Activated naive CD8-positive, alpha-beta T cell treated with anti-CD3 and anti-CD28 coated beads for 36 hours (primary cell): ENCODE data around the gene RARB. TPM values are rescaled to one million over a fixed set of nuclear protein-coding genes. Genes with fewer than 3 reads are reported as not detected.
A peak's percentile ranks its signal among the peaks of the same experiment; 100 is the strongest.

Experiments
- DNase-seq: peaks from one replicate; pipeline ENCODE4 v3.0.0; 2021
- H3K27ac Mint-ChIP-seq: one replicate; pipeline ENCODE4 v1.8.0; 2022; ENCODE audit warnings: mild to moderate bottlenecking, moderate library complexity, mixed read lengths
- H3K27me3 Mint-ChIP-seq: one replicate; pipeline ENCODE4 v1.8.0; 2022; ENCODE audit warnings: mild to moderate bottlenecking, mixed read lengths
- H3K36me3 Mint-ChIP-seq: one replicate; pipeline ENCODE4 v1.8.0; 2021; ENCODE audit warnings: mild to moderate bottlenecking, mixed read lengths
- H3K4me1 Mint-ChIP-seq: one replicate; pipeline ENCODE4 v1.8.0; 2021; ENCODE audit warnings: mixed read lengths
- H3K4me3 Mint-ChIP-seq: one replicate; pipeline ENCODE4 v1.8.0; 2022; ENCODE audit warnings: mild to moderate bottlenecking, moderate library complexity, mixed read lengths
- H3K9me3 Mint-ChIP-seq: one replicate; pipeline ENCODE4 v1.8.0; 2022; ENCODE audit warnings: mixed read lengths
- total RNA-seq, 2 experiments: library from RNA; stranded (reverse); gene quantifications; one replicate each; pipeline ENCODE4 v1.2.3, GENCODE V29; 2021

RARB gene
- total RNA-seq, 2 experiments from 2014 or later, result not detected

- no peak overlapping the region for H3K4me3 Mint-ChIP-seq
- no peaks in the 10 kb centered on the region for H3K36me3 Mint-ChIP-seq
- H3K27ac Mint-ChIP-seq, result no peak overlapping the region
- no peaks in the 10 kb centered on the region for H3K4me1 Mint-ChIP-seq
- no peaks in the 10 kb centered on the region for H3K27me3 Mint-ChIP-seq
- H3K9me3 Mint-ChIP-seq, result no peaks in the 10 kb centered on the region
- DNase-seq, result no peak
Observed at GRCh38 chr3:25584011-25584789, 156.1 kb downstream of the RARB start.

- Mint-ChIP-seq H3K9me3 (no peaks in the 10 kb centered on the region), H3K27me3 (no peaks in the 10 kb centered on the region), H3K4me3 (no peak overlapping the region), H3K4me1 (no peaks in the 10 kb centered on the region), H3K27ac (no peak overlapping the region), H3K36me3 (no peaks in the 10 kb centered on the region)
- DNase-seq, result no peak
Observed at GRCh38 chr3:25585361-25586166, 157.5 kb downstream of the RARB start.

GRCh38 chr3:25586167-25586505, 158.1 kb downstream of the RARB start:
- Mint-ChIP-seq H3K36me3 (no peaks in the 10 kb centered on the region), H3K27ac (no peak overlapping the region), H3K4me1 (no peaks in the 10 kb centered on the region), H3K4me3 (no peak overlapping the region), H3K9me3 (no peaks in the 10 kb centered on the region), H3K27me3 (no peaks in the 10 kb centered on the region)
- DNase-seq, result no peak

- Mint-ChIP-seq H3K9me3 (no peaks in the 10 kb centered on the region), H3K4me3 (no peak overlapping the region), H3K27ac (no peak overlapping the region), H3K4me1 (no peaks in the 10 kb centered on the region), H3K36me3 (no peaks in the 10 kb centered on the region), H3K27me3 (no peaks in the 10 kb centered on the region)
- no peak for DNase-seq
Observed at GRCh38 chr3:25586553-25586952, 158.5 kb downstream of the RARB start.

- no peaks in the 10 kb centered on the region for H3K4me1 Mint-ChIP-seq
- H3K27me3 Mint-ChIP-seq, result no peaks in the 10 kb centered on the region
- H3K9me3 Mint-ChIP-seq, result no peaks in the 10 kb centered on the region
- no peak overlapping the region for H3K4me3 Mint-ChIP-seq
- no peaks in the 10 kb centered on the region for H3K36me3 Mint-ChIP-seq
- no peak overlapping the region for H3K27ac Mint-ChIP-seq
- DNase-seq, result no peak
Observed at GRCh38 chr3:25587094-25587493, 159.0 kb downstream of the RARB start.

- Mint-ChIP-seq H3K27ac (no peak overlapping the region), H3K27me3 (no peaks in the 10 kb centered on the region), H3K36me3 (no peaks in the 10 kb centered on the region), H3K4me1 (no peaks in the 10 kb centered on the region), H3K4me3 (no peak overlapping the region), H3K9me3 (no peaks in the 10 kb centered on the region)
- DNase-seq, result no peak
Observed at GRCh38 chr3:25587526-25587925, 159.5 kb downstream of the RARB start.

GRCh38 chr3:25587975-25588374, 159.9 kb downstream of the RARB start:
- Mint-ChIP-seq H3K9me3 (no peaks in the 10 kb centered on the region), H3K27me3 (no peaks in the 10 kb centered on the region), H3K4me3 (no peak overlapping the region), H3K27ac (no peak overlapping the region), H3K4me1 (peaks cover 1% of the 10 kb centered on the region), H3K36me3 (no peaks in the 10 kb centered on the region)
- DNase-seq, result no peak

GRCh38 chr3:25588441-25589103, 160.5 kb downstream of the RARB start:
- Mint-ChIP-seq H3K4me1 (peaks cover 4% of the 10 kb centered on the region), H3K9me3 (no peaks in the 10 kb centered on the region), H3K36me3 (no peaks in the 10 kb centered on the region), H3K27ac (no peak overlapping the region), H3K27me3 (no peaks in the 10 kb centered on the region), H3K4me3 (no peak overlapping the region)
- DNase-seq, result no peak

GRCh38 chr3:25589104-25589782, 161.2 kb downstream of the RARB start:
- no peaks in the 10 kb centered on the region for H3K27me3 Mint-ChIP-seq
- no peaks in the 10 kb centered on the region for H3K36me3 Mint-ChIP-seq
- H3K4me3 Mint-ChIP-seq, result no peak overlapping the region
- H3K9me3 Mint-ChIP-seq, result no peaks in the 10 kb centered on the region
- no peak overlapping the region for H3K27ac Mint-ChIP-seq
- H3K4me1 Mint-ChIP-seq, result peaks cover 4% of the 10 kb centered on the region
- DNase-seq, result no peak

GRCh38 chr3:25589783-25590258, 161.8 kb downstream of the RARB start:
- Mint-ChIP-seq H3K27me3 (no peaks in the 10 kb centered on the region), H3K4me3 (no peak overlapping the region), H3K4me1 (peaks cover 4% of the 10 kb centered on the region), H3K9me3 (no peaks in the 10 kb centered on the region), H3K36me3 (no peaks in the 10 kb centered on the region), H3K27ac (no peak overlapping the region)
- DNase-seq, result no peak

GRCh38 chr3:25592510-25592968, 164.5 kb downstream of the RARB start:
- Mint-ChIP-seq H3K27me3 (no peaks in the 10 kb centered on the region), H3K27ac (no peak overlapping the region), H3K36me3 (no peaks in the 10 kb centered on the region), H3K9me3 (no peaks in the 10 kb centered on the region), H3K4me3 (no peak overlapping the region), H3K4me1 (peaks cover 4% of the 10 kb centered on the region)
- no peak for DNase-seq

- no peaks in the 10 kb centered on the region for H3K36me3 Mint-ChIP-seq
- H3K27ac Mint-ChIP-seq, result no peak overlapping the region
- no peak overlapping the region for H3K4me3 Mint-ChIP-seq
- no peak for DNase-seq
- no peaks in the 10 kb centered on the region for H3K27me3 Mint-ChIP-seq
- no peaks in the 10 kb centered on the region for H3K9me3 Mint-ChIP-seq
- peaks cover 4% of the 10 kb centered on the region for H3K4me1 Mint-ChIP-seq
Observed at GRCh38 chr3:25593001-25593400, 164.9 kb downstream of the RARB start.

GRCh38 chr3:25594007-25594502, 166.0 kb downstream of the RARB start:
- H3K9me3 Mint-ChIP-seq, result no peaks in the 10 kb centered on the region
- no peaks in the 10 kb centered on the region for H3K36me3 Mint-ChIP-seq
- DNase-seq, result no peak
- no peak overlapping the region for H3K4me3 Mint-ChIP-seq
- H3K27ac Mint-ChIP-seq, result no peak overlapping the region
- no peaks in the 10 kb centered on the region for H3K27me3 Mint-ChIP-seq
- peaks cover 6% of the 10 kb centered on the region for H3K4me1 Mint-ChIP-seq

- H3K36me3 Mint-ChIP-seq, result peaks cover 2% of the 10 kb centered on the region
- peak overlapping the region; percentile 63 for H3K27ac Mint-ChIP-seq
- peaks cover 8% of the 10 kb centered on the region for H3K4me1 Mint-ChIP-seq
- no peak overlapping the region for H3K4me3 Mint-ChIP-seq
- DNase-seq, result no peak
- H3K27me3 Mint-ChIP-seq, result no peaks in the 10 kb centered on the region
- H3K9me3 Mint-ChIP-seq, result no peaks in the 10 kb centered on the region
Observed at GRCh38 chr3:25597535-25598101, 169.6 kb downstream of the RARB start.
